ENCODE measurements around the gene ATF5.

The ATF5 gene

GRCh38 chr19:49976496-49976895, 47.5 kb downstream of the ATF5 start:
- Histone ChIP-seq H3K27me3 (ENCODE audit: insufficient read depth, low read length, poor library complexity) (no peaks in the 10 kb centered on the region), H4K8ac (ENCODE audit: low read depth, low read length) (no peak overlapping the region), H3K4me3 (ENCODE audit: low read length) (no peak overlapping the region), H3K36me3 (ENCODE audit: control insufficient read depth, insufficient read depth, low read length) (no peaks in the 10 kb centered on the region), H2BK5ac (ENCODE audit: low read length) (no peak overlapping the region), H3K4ac (ENCODE audit: low read depth, low read length) (no peak overlapping the region), H2BK15ac (replicated peaks; ENCODE audit: low read depth) (no peak overlapping the region), H3K9ac (ENCODE audit: low read length) (no peak overlapping the region), H4K5ac (ENCODE audit: low read length) (no peak overlapping the region), H3K23ac (ENCODE audit: low read length) (no peak overlapping the region), H3K4me2 (ENCODE audit: low read length) (no peak overlapping the region), H3K18ac (ENCODE audit: low read length) (no peak overlapping the region), H3K4me1 (ENCODE audit: control insufficient read depth, low read depth, low read length) (no peaks in the 10 kb centered on the region), H3K79me2 (ENCODE audit: control insufficient read depth, insufficient read depth, low read length) (no peaks in the 10 kb centered on the region), H3K79me1 (ENCODE audit: low read length) (no peaks in the 10 kb centered on the region), H3K27ac (ENCODE audit: low read depth, low read length) (no peak overlapping the region), H3K56ac (ENCODE audit: low read length) (no peak overlapping the region), H2AK5ac (ENCODE audit: low read length) (no peak overlapping the region), H2BK120ac (ENCODE audit: low read depth, low read length) (no peak overlapping the region)
- no CpG with 5 or more reads among the region's 3 CpGs for WGBS (ENCODE audit: extremely low coverage, insufficient coverage, low lambda C conversion rate)
- DNase-seq = peak; percentile 10

- no peak overlapping the region for H3K18ac ChIP-seq (ENCODE audit: low read length)
- no peak overlapping the region for H2BK15ac ChIP-seq (replicated peaks; ENCODE audit: low read depth)
- no peak overlapping the region for H3K23ac ChIP-seq (ENCODE audit: low read length)
- H3K9ac ChIP-seq (ENCODE audit: low read length) = no peak overlapping the region
- H3K27ac ChIP-seq (ENCODE audit: low read depth, low read length) = no peak overlapping the region
- H3K27me3 ChIP-seq (ENCODE audit: insufficient read depth, low read length, poor library complexity) = no peaks in the 10 kb centered on the region
- no peak overlapping the region for H2BK5ac ChIP-seq (ENCODE audit: low read length)
- no peaks in the 10 kb centered on the region for H3K36me3 ChIP-seq (ENCODE audit: control insufficient read depth, insufficient read depth, low read length)
- H2BK120ac ChIP-seq (ENCODE audit: low read depth, low read length) = no peak overlapping the region
- H4K5ac ChIP-seq (ENCODE audit: low read length) = no peak overlapping the region
- no peak overlapping the region for H3K4me3 ChIP-seq (ENCODE audit: low read length)
- H3K4ac ChIP-seq (ENCODE audit: low read depth, low read length) = no peak overlapping the region
- no peak overlapping the region for H3K56ac ChIP-seq (ENCODE audit: low read length)
- no peaks in the 10 kb centered on the region for H3K79me2 ChIP-seq (ENCODE audit: control insufficient read depth, insufficient read depth, low read length)
- no CpG with 5 or more reads among the region's 13 CpGs for whole genome bisulfite sequencing (ENCODE audit: extremely low coverage, insufficient coverage, low lambda C conversion rate)
- no peak overlapping the region for H4K8ac ChIP-seq (ENCODE audit: low read depth, low read length)
- H3K4me2 ChIP-seq (ENCODE audit: low read length) = no peak overlapping the region
- no peaks in the 10 kb centered on the region for H3K4me1 ChIP-seq (ENCODE audit: control insufficient read depth, low read depth, low read length)
- DNase-seq = no peak
- H2AK5ac ChIP-seq (ENCODE audit: low read length) = no peak overlapping the region
- no peaks in the 10 kb centered on the region for H3K79me1 ChIP-seq (ENCODE audit: low read length)
Observed at GRCh38 chr19:49977076-49977475, 48.1 kb downstream of the ATF5 start.

- Histone ChIP-seq H3K4me3 (ENCODE audit: low read length) (no peak overlapping the region), H3K23ac (ENCODE audit: low read length) (no peak overlapping the region), H3K4me1 (ENCODE audit: control insufficient read depth, low read depth, low read length) (no peaks in the 10 kb centered on the region), H3K79me1 (ENCODE audit: low read length) (no peaks in the 10 kb centered on the region), H2AK5ac (ENCODE audit: low read length) (no peak overlapping the region), H3K18ac (ENCODE audit: low read length) (no peak overlapping the region), H4K5ac (ENCODE audit: low read length) (no peak overlapping the region), H3K27me3 (ENCODE audit: insufficient read depth, low read length, poor library complexity) (no peaks in the 10 kb centered on the region), H3K4ac (ENCODE audit: low read depth, low read length) (no peak overlapping the region), H2BK15ac (replicated peaks; ENCODE audit: low read depth) (no peak overlapping the region), H3K9ac (ENCODE audit: low read length) (no peak overlapping the region), H3K4me2 (ENCODE audit: low read length) (no peak overlapping the region), H3K79me2 (ENCODE audit: control insufficient read depth, insufficient read depth, low read length) (no peaks in the 10 kb centered on the region), H2BK120ac (ENCODE audit: low read depth, low read length) (no peak overlapping the region), H3K56ac (ENCODE audit: low read length) (no peak overlapping the region), H3K27ac (ENCODE audit: low read depth, low read length) (no peak overlapping the region), H4K8ac (ENCODE audit: low read depth, low read length) (no peak overlapping the region), H2BK5ac (ENCODE audit: low read length) (no peak overlapping the region), H3K36me3 (ENCODE audit: control insufficient read depth, insufficient read depth, low read length) (no peaks in the 10 kb centered on the region)
- DNase-seq = no peak
- no CpG with 5 or more reads among the region's 18 CpGs for WGBS (ENCODE audit: extremely low coverage, insufficient coverage, low lambda C conversion rate)
Observed at GRCh38 chr19:49977881-49978280, 48.9 kb downstream of the ATF5 start.

DNA sequence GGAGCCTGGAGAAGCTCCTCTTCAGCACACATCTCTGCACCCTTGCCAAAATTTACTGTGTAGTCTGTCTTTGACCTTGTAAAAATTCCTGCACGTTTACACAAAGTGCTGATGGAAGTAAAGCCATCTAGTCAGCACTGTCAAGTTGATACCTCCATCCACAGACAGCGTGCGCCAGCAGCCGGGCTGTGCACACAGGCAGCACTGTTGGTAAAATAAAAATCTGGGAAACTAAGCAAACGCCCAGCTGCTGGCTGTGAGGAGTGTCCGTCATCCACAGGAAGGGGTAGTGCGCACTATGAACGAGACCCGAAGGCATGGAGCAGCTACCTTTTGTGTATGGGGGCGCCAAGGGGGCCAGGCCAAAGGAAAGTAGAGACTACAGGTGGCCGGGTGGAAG, 49.3 kb downstream of the ATF5 start:
- Histone ChIP-seq H3K18ac (ENCODE audit: low read length) (no peak overlapping the region), H3K4me1 (ENCODE audit: control insufficient read depth, low read depth, low read length) (no peaks in the 10 kb centered on the region), H2BK5ac (ENCODE audit: low read length) (no peak overlapping the region), H3K56ac (ENCODE audit: low read length) (no peak overlapping the region), H3K27me3 (ENCODE audit: insufficient read depth, low read length, poor library complexity) (no peaks in the 10 kb centered on the region), H3K36me3 (ENCODE audit: control insufficient read depth, insufficient read depth, low read length) (no peaks in the 10 kb centered on the region), H4K8ac (ENCODE audit: low read depth, low read length) (no peak overlapping the region), H2BK120ac (ENCODE audit: low read depth, low read length) (no peak overlapping the region), H3K23ac (ENCODE audit: low read length) (no peak overlapping the region), H3K4me2 (ENCODE audit: low read length) (no peak overlapping the region), H3K4me3 (ENCODE audit: low read length) (no peak overlapping the region), H4K5ac (ENCODE audit: low read length) (no peak overlapping the region), H3K79me1 (ENCODE audit: low read length) (no peaks in the 10 kb centered on the region), H2BK15ac (replicated peaks; ENCODE audit: low read depth) (no peak overlapping the region), H3K9ac (ENCODE audit: low read length) (no peak overlapping the region), H3K79me2 (ENCODE audit: control insufficient read depth, insufficient read depth, low read length) (no peaks in the 10 kb centered on the region), H2AK5ac (ENCODE audit: low read length) (no peak overlapping the region), H3K4ac (ENCODE audit: low read depth, low read length) (no peak overlapping the region), H3K27ac (ENCODE audit: low read depth, low read length) (no peak overlapping the region)
- WGBS (ENCODE audit: extremely low coverage, insufficient coverage, low lambda C conversion rate) = no CpG with 5 or more reads among the region's 11 CpGs
- DNase-seq = no peak

GRCh38 chr19:49981603-49982593, 52.9 kb downstream of the ATF5 start:
- Histone ChIP-seq H3K4me3 (ENCODE audit: low read length) (no peak overlapping the region), H3K4ac (ENCODE audit: low read depth, low read length) (no peak overlapping the region), H4K8ac (ENCODE audit: low read depth, low read length) (no peak overlapping the region), H3K79me2 (ENCODE audit: control insufficient read depth, insufficient read depth, low read length) (no peaks in the 10 kb centered on the region), H3K27ac (ENCODE audit: low read depth, low read length) (no peak overlapping the region), H3K56ac (ENCODE audit: low read length) (no peak overlapping the region), H3K18ac (ENCODE audit: low read length) (no peak overlapping the region), H3K23ac (ENCODE audit: low read length) (no peak overlapping the region), H2AK5ac (ENCODE audit: low read length) (no peak overlapping the region), H3K79me1 (ENCODE audit: low read length) (no peaks in the 10 kb centered on the region), H3K36me3 (ENCODE audit: control insufficient read depth, insufficient read depth, low read length) (no peaks in the 10 kb centered on the region), H3K4me1 (ENCODE audit: control insufficient read depth, low read depth, low read length) (no peaks in the 10 kb centered on the region), H3K9ac (ENCODE audit: low read length) (no peak overlapping the region), H2BK120ac (ENCODE audit: low read depth, low read length) (no peak overlapping the region), H3K4me2 (ENCODE audit: low read length) (no peak overlapping the region), H2BK5ac (ENCODE audit: low read length) (no peak overlapping the region), H4K5ac (ENCODE audit: low read length) (no peak overlapping the region), H2BK15ac (replicated peaks; ENCODE audit: low read depth) (no peak overlapping the region), H3K27me3 (ENCODE audit: insufficient read depth, low read length, poor library complexity) (no peaks in the 10 kb centered on the region)
- WGBS (ENCODE audit: extremely low coverage, insufficient coverage, low lambda C conversion rate) = no CpG with 5 or more reads among the region's 21 CpGs
- no peak for DNase-seq

Measured in mesendoderm (in vitro differentiated cells).